Measurements from ENCODE around the gene CCDC66. TPM values are rescaled to one million over a fixed set of nuclear protein-coding genes. Genes with fewer than 3 reads are reported as not detected.

The CCDC66 gene
- total RNA-seq, 1 experiment from 2014 or later: 35.7 TPM

DNA sequence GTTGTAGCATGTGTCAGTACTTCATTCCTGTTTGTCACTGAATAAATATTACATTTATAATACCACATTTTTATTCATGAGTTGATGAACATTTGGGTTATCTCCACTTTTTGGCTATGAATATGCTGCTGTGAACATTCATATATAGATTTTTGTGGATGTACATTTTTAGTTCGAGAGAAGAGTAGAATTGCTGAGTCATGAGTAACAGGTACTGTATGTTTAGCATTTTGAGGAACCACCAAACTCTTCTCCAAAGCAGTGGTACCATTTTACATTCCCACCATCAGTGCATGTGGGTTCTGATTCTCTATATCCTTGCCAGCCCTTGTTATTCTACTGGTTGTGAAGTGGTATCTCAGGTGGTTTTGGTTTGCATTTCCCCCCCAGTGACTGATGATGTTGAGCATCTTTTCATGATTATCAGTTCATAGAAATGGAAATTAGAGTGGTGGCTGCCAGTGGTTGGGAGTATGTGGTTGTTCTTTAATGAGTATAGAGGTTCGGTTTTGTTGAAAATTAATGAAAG is 59.6 kb downstream of the CCDC66 start:
- CTCF ChIA-PET: no interaction called here
- Mint-ChIP-seq H3K9me3 (ENCODE audit: low read depth, unreplicated experiment) (peaks cover 3% of the 10 kb centered on the region), H3K27me3 (ENCODE audit: unreplicated experiment) (no peaks in the 10 kb centered on the region), H3K36me3 (ENCODE audit: insufficient read depth, unreplicated experiment) (peaks cover 34% of the 10 kb centered on the region), H3K4me1 (ENCODE audit: low read depth, unreplicated experiment) (peaks cover 10% of the 10 kb centered on the region), H3K27ac (ENCODE audit: unreplicated experiment) (no peak overlapping the region), H3K4me3 (ENCODE audit: low read depth, unreplicated experiment) (no peak overlapping the region)
- intact Hi-C loops (cut with micrococcal nuclease; ENCODE audit: unreplicated experiment): no loop called here
- no TSS peak for BruUV-seq (replicated peaks)
- TF ChIP-seq, protein P1, sequence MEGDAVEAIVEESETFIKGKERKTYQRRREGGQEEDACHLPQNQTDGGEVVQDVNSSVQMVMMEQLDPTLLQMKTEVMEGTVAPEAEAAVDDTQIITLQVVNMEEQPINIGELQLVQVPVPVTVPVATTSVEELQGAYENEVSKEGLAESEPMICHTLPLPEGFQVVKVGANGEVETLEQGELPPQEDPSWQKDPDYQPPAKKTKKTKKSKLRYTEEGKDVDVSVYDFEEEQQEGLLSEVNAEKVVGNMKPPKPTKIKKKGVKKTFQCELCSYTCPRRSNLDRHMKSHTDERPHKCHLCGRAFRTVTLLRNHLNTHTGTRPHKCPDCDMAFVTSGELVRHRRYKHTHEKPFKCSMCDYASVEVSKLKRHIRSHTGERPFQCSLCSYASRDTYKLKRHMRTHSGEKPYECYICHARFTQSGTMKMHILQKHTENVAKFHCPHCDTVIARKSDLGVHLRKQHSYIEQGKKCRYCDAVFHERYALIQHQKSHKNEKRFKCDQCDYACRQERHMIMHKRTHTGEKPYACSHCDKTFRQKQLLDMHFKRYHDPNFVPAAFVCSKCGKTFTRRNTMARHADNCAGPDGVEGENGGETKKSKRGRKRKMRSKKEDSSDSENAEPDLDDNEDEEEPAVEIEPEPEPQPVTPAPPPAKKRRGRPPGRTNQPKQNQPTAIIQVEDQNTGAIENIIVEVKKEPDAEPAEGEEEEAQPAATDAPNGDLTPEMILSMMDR (IDR thresholded peaks at IDR 0.05; ENCODE audit: unreplicated experiment): no peak
- DNase-seq: no peak

DNA sequence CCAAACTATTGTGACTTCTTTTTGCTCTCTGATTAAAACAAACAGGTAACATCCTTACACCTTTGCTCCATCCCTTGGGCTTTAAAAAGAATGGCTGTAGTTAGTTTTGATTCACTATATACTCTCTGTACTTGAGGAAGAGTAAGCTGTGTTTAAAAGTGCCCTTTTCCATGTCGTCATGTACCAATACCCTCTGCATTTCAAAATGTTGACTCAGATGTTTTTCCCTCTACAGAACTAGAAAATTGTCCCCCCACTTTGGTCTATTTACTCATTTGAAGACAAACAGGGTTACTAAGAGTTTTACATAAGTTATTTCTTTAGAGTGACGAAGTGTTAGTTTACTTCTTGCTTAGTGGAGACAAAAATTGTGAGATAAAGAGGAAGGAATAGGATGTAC is 63.4 kb downstream of the CCDC66 start:
- H3K27ac Mint-ChIP-seq (ENCODE audit: unreplicated experiment): no peak overlapping the region
- H3K36me3 Mint-ChIP-seq (ENCODE audit: insufficient read depth, unreplicated experiment): peaks cover 49% of the 10 kb centered on the region
- CTCF ChIA-PET: no interaction called here
- no peak for DNase-seq
- no peak overlapping the region for H3K4me3 Mint-ChIP-seq (ENCODE audit: low read depth, unreplicated experiment)
- TF ChIP-seq, protein P1 (IDR thresholded peaks at IDR 0.05; ENCODE audit: unreplicated experiment): no peak
- no peaks in the 10 kb centered on the region for H3K27me3 Mint-ChIP-seq (ENCODE audit: unreplicated experiment)
- TSS peak; percentile 9 for BruUV-seq (replicated peaks)
- H3K4me1 Mint-ChIP-seq (ENCODE audit: low read depth, unreplicated experiment): peaks cover 7% of the 10 kb centered on the region
- intact Hi-C loops (cut with micrococcal nuclease; ENCODE audit: unreplicated experiment): loop anchor here (5.0 kb wide), 1 partner anchor 63 kb away; the partner anchor contains the start of gene CCDC66
- H3K9me3 Mint-ChIP-seq (ENCODE audit: low read depth, unreplicated experiment): no peaks in the 10 kb centered on the region

DNA sequence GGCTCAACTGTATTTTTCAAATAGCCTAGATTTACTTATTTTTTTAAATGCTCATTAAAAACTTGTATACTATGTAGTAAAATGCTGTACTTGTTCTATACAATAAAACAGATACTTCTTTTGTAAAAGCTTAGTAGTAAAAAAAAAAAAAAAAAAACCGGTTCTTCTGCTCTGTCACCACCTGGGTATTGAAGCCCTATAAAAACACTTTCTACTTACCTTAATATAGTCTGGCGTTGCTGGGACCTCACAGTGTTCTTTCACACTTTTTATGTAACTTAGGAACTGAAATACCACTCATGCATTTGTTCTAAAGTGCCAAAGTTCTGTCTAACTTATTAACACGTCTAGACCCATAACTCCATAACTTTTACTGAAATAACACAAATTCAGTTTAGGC is 64.7 kb downstream of the CCDC66 start:
- H3K4me3 Mint-ChIP-seq (ENCODE audit: low read depth, unreplicated experiment): no peak overlapping the region
- no TSS peak for BruUV-seq (replicated peaks)

DNA sequence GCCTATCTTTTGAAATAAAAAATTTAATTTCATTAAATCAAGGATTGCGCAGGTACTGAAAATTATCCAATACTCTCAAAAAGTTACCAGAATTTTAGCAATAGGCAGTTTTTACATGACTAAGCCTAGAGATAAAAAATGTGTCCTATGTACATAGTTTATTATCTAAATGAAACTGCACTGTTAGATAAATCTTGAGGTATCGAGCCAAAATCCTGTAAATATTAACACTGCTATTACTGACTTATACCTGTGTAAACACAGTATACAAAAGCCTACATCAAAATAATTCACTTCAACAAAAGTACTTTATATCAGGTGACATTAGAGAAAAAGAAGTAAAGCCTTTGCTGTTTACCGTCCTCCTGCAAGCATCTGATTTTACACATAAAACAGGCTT is 65.4 kb downstream of the CCDC66 start:
- no peak for DNase-seq
- no TSS peak for BruUV-seq (replicated peaks)
- CTCF ChIA-PET: no interaction called here
- no peak overlapping the region for H3K27ac Mint-ChIP-seq (ENCODE audit: unreplicated experiment)
- H3K36me3 Mint-ChIP-seq (ENCODE audit: insufficient read depth, unreplicated experiment): peaks cover 37% of the 10 kb centered on the region
- no peaks in the 10 kb centered on the region for H3K9me3 Mint-ChIP-seq (ENCODE audit: low read depth, unreplicated experiment)
- peaks cover 7% of the 10 kb centered on the region for H3K4me1 Mint-ChIP-seq (ENCODE audit: low read depth, unreplicated experiment)
- no peak overlapping the region for H3K4me3 Mint-ChIP-seq (ENCODE audit: low read depth, unreplicated experiment)
- TF ChIP-seq, protein P1 (IDR thresholded peaks at IDR 0.05; ENCODE audit: unreplicated experiment): no peak
- intact Hi-C loops (cut with micrococcal nuclease; ENCODE audit: unreplicated experiment): loop anchor here (5.0 kb wide), 1 partner anchor 65 kb away; the partner anchor contains the start of gene CCDC66
- no peaks in the 10 kb centered on the region for H3K27me3 Mint-ChIP-seq (ENCODE audit: unreplicated experiment)

More for the DNA sequence above, 64.7 kb downstream of the CCDC66 start:
- TF ChIP-seq, protein P1 (IDR thresholded peaks at IDR 0.05; ENCODE audit: unreplicated experiment): no peak
- Mint-ChIP-seq H3K4me1 (ENCODE audit: low read depth, unreplicated experiment) (peaks cover 7% of the 10 kb centered on the region), H3K27ac (ENCODE audit: unreplicated experiment) (peak overlapping the region; percentile 66), H3K36me3 (ENCODE audit: insufficient read depth, unreplicated experiment) (peaks cover 40% of the 10 kb centered on the region), H3K27me3 (ENCODE audit: unreplicated experiment) (no peaks in the 10 kb centered on the region), H3K9me3 (ENCODE audit: low read depth, unreplicated experiment) (no peaks in the 10 kb centered on the region)
- CTCF ChIA-PET: interaction anchor here (0.6 kb wide), 1 partner anchor 198 kb away, joined by 3 read pairs; no protein-coding TSS in a partner anchor
- no peak for DNase-seq
- intact Hi-C loops (cut with micrococcal nuclease; ENCODE audit: unreplicated experiment): loop anchor here (5.0 kb wide), 1 partner anchor 64 kb away; the partner anchor contains the start of gene CCDC66
